HG02973 (cell line): Measurements from ENCODE around the gene RIMBP2.
"Not testable (repeated sequence)": the region's sequence is repeated elsewhere in the genome, so short reads cannot be mapped to it uniquely, and the experiment has no call there.

ENCODE experiments used
- ATAC-seq: cut with Tn5 transposase; IDR thresholded peaks from one replicate; pipeline ENCODE4 v1.9.1; 2021; ENCODE audit warnings: moderate library complexity; ENCODE audit not compliant: unreplicated experiment

Gene RIMBP2

DNA sequence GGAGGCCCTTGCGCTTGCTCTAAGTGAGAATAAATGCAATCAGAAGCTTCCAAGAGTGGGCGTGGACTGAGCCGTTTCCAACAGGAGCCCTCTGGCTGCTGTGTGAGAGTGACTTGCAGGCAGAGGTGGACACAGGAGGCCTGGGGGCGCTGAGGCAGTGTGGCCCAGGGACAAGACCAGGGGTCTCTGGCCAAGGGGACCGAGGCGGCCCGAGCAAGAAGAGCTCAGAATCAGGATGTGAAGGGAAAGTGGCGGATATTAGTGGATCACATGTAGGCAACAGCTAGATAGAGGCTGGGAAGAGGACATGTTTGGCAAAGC lies 8.6 kb downstream of the RIMBP2 start:
- ATAC-seq, result no peak

DNA sequence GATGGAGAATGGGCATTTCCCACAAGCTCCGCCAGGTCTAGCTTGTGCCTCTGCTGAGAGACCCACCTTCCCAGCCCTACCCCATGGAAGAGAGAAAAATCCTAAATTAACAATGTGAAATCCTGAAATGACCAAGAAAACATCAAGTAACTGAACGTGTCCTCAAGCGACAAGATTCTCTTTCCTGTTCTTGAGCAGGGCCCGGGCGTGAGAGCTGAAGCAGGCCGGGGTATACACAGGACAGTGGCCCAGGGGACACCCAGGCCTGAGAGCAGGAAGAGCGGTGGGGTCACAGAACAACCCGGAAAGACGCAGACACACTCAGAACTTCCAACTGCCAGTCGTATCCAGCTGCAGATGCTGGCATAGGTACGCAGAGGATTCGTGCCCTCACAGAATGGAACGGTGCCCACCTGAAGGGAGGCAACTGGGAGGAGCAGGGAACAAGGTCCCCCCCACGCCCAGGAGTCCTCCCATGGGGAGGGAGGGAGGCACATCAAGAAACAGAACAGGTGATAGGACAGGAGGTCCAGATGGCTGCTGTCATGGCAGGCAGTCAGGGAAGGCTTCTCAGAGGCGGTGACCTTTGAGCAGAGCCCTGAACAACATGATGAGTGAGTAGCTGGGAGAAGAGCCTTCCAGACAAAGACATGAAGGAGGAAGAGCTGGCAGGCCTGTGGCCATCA lies 9.1 kb downstream of the RIMBP2 start:
- no peak for ATAC-seq

- ATAC-seq, result no peak
Measured at GRCh38 chr12:130706311-130706710, 9.8 kb downstream of the RIMBP2 start.

GRCh38 chr12:130705178-130705822 lies 10.8 kb downstream of the RIMBP2 start:
- ATAC-seq, result no peak

GRCh38 chr12:130704606-130705005 lies 11.5 kb downstream of the RIMBP2 start:
- no peak for ATAC-seq

DNA sequence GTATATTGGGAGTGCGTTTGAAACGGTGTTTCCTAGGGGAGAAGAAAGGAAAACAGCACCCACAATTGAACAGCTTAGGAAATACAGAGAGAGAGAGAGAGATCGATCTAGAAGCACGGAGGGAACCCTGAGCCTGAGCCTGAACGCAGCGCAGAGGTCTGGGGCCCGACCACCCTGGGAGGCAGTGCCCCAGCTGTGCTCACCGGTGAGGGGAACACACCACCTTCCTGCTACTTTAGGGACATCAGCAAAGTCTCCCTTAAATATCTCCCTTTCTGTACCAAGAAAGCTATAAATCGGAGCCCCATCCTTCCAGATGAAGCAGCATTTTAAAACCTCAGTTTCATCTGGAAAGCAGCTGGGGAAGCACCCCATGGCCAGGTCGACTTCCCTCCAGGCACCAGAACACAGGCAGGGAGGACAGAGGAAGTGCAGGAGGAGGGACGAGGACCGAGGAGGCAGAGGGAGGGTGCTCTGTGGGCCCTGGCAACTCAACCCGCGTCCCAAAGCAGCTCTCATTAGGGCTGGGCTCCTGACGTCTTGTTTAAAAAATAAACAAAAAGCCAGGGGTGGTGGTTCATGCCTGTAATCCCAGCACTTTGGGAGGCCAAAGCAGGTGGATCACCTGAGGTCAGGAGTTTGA lies 12.2 kb downstream of the RIMBP2 start:
- ATAC-seq, result no peak

DNA sequence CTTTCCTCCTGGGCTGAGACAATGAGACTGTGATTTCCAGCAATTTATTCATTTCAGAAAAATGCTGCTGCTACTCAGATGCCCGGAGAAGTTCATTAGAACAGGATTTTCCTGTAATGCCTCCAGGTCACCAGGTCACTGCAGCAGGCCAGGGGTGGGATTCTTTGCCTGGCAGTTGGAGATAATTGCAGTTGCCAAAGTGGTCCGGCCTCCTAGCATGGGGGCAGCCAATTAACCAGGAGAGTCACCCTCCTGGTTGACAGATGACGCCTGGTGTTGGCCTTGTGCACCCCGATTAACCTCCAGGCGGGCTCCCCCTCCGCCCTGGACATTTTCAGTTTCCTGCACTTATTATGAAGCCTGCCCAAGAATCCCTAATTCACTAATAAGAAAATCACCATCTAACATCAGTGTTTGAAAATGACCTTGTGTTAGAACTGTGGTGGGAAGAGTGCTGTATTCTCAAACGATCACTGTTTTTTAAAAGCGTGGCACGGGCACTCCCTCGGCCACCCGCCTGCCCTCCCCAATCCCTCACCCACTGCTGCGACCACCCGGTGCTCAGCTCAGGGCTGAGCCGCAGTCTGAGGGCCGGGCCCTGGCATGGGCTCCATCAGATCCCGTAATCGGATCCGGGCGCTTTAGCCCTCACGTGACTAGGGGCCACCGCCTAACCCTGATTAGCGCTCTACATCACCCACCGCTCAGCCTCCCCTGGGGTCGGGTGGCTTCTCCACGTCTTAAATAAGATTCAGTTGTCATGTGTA lies 12.9 kb downstream of the RIMBP2 start:
- ATAC-seq, result no peak

- ATAC-seq, result no peak
Measured at GRCh38 chr12:130701402-130701744, 14.7 kb downstream of the RIMBP2 start.

- ATAC-seq, result no peak
Measured at GRCh38 chr12:130700492-130701401, 15.4 kb downstream of the RIMBP2 start.

GRCh38 chr12:130698106-130698505 lies 18.0 kb downstream of the RIMBP2 start:
- ATAC-seq, result no peak

- no peak for ATAC-seq
Measured at GRCh38 chr12:130696379-130697100, 19.6 kb downstream of the RIMBP2 start.

DNA sequence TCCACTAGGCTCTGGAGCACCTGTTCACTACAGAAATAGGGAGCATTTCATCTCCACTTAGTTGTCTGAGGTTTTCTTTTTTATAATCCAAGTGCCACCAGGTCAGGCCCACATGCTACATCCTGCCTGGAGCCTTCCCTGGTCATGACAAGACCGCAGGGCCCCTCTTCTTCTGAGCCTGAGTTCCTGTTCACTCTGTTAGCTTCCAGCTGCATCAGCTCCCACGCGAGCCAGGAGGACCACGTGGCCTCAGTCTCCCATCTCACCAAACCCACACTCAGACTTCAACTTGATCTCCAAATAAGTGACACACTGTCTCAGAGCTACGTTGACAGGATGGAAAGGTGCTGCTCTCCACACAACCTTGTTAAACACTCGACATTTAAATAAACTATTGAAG lies 21.0 kb downstream of the RIMBP2 start:
- ATAC-seq, result no peak

GRCh38 chr12:130689408-130690405 lies 26.4 kb downstream of the RIMBP2 start:
- ATAC-seq, result no peak

DNA sequence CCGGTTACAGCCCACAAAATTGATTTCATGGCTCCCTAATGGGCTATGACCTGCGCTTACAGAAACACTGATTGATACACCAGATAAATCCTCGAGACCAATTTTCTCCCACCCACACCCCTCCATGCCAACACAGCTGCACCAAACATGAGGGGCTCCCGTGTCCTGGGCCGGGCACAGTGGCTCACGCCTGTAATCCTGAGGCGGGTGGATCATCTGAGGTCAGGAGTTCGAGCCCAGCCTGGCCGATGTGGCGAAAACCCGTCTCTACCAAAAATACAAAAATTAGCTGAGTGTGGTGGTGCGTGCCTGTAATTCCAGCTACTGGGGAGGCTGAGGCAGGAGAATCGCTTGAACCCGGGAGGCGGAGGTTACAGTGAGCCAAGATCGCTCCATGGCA lies 27.1 kb downstream of the RIMBP2 start:
- ATAC-seq, result not testable (repeated sequence)

DNA sequence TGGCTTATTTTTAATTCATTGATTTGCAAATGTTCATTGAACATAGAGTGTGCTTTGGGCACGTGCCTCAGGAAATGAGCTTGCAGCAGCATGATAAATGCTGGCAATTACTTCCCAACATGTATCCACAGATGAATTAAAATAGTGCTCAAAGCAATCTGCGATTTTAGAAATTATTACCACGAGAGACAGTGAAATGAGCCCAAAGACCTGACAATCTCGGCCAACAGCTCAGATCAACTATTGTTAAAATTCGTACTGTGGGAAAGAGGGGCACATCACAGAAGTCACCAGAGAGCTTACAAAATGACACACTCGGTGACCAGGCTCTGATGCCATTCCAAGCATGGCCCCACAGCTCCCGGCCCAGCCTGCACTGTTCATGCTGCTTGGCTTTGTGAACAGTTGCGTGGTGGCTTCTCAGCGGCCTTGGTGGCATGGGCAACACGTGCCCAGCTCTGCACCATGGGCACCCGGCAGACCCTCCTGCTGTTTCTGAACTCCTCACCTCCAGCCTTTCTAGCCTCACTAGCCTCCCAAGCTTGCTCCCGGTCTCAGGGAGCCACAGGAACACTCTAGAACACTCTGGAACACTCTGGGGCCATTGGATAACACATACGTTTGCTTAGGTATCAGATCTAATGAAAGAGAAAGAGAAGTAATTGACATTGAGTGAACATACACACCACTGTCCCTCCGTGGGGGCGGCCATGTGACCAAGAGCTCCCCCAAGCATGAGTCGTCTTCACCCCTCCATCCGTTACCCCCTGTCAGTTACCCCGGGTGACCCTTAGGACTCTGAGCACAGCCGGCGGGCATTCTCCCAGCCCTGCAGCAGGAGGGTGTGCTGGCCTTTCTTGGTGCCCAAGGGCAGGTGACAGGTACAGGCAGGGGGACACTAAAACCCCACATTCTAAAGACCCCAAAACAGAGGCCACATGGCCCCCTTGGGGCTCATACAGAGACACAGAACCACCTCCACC lies 28.0 kb downstream of the RIMBP2 start:
- ATAC-seq, result no peak

DNA sequence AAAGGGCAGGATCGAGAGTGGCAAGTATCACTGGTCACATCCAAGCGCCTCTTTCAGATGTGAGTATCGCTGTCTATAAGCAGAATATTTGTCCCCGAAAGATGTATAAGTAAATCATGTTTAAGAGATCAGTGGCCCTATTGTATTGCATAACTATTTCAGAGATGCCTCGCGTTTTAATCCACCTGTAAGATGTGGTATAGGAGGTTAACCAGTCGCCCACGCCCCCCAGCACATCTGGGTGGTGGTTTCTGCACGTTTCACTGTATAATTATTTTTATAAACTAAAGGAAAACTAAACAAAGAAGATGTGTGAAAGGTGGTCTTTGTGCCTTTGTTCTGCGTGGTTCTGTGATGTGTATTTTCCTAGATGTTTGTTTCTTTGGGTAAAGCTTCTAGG lies 28.9 kb downstream of the RIMBP2 start:
- ATAC-seq, result no peak

DNA sequence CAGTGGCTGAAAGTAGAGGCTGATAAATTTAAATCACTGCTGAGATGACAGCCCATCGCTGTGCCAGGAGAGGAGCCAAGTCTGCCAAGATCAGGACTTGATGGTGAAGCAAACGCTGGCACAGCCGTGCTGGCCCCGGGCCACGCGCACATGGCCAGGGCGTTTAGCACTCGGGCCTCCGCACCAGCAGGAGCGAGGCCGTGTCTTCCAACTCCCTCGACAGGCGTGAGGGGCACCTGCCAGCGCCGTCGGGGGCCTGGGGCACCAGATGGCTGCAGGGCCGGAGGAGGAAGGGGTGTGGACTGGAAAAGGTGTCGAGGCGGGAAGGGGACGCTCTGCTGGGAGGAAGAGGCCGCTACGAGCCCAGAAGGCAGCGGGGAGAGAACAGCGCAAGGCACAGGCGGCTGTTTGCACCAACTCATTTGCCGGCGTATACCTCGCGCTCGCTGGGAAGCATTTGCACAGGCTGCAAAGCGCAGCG lies 29.5 kb downstream of the RIMBP2 start:
- no peak for ATAC-seq

DNA sequence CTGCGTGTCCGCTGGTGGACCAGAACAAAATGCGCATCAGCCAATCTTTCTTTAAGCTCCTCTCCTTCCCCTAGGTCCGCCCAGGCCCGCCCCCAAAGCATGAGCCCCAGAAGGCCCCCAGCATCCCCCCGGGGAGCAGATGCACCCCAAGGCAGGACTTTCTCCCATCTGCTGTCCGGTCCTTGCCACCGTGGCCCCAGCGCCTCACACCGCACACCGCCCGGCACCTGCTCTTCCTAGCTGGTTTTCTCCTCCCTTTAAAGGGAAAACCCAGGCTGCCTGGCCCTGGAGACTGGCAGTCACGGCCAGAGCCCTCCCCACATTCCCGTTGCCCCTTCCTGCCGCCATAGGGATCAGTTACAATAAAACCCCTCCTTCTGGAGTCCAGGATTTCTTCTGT lies 30.2 kb downstream of the RIMBP2 start:
- ATAC-seq, result no peak
